ENCODE measurements around the gene CXCL8.
"Not testable (repeated sequence)": the region's sequence is repeated elsewhere in the genome, so short reads cannot be mapped to it uniquely, and the experiment has no call there.

The CXCL8 gene

DNA sequence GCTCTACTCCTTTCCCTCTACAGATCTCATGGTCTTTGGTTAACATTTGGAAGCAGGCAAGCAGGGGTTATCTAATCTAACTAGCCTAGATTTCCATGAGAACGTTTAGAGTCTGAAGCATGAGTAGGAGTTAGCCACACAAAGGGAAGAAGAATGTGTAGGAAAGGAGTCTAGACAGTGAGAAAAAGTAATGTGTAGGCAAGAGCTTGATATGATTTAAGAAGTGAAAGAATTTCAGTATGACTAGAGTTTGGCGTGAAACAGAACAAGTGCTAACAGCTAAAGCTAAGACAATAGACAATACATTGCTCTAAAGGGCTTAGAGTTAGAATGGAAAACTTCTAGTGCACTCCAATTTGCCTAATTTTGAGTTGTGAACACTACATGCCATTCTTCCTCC is 10.8 kb downstream of the CXCL8 start:
- no peak for DNase-seq

DNA sequence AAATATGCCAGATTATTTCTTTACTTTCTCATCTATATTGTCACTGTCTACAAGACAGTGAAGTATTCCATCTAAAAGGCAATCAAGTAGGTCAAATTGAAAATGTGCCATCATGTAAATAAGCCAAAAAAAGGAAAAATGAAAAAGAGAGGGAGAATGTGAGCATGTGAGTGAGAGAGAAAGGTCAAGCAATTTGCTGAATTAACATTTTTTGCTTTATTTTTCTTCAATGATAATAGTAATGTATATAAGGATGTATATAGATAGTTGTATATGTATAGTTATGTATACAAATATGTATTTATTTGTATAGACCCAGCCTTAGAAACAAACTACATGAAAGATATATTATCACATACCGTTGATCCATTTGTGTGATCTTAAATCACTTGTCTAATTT is 11.5 kb downstream of the CXCL8 start:
- DNase-seq = no peak

DNA sequence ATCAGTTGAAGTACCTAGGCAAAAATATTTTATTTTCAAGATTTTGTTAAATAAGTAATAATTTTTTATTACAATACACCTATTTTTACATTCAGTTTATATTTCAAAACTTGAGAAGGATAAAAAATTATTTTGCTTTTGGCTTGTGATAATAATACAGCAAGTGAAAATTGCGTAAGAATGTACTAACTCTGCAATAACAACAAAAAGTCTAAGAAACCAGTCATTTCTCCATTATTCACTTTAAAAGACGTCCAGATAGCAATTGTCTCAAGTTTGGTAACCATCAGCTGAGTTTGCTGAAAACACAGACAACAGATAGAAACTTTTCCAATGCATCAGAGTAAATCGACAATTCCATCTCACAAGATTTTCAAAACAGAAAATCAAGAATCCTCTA is 12.1 kb downstream of the CXCL8 start:
- no peak for DNase-seq

DNA sequence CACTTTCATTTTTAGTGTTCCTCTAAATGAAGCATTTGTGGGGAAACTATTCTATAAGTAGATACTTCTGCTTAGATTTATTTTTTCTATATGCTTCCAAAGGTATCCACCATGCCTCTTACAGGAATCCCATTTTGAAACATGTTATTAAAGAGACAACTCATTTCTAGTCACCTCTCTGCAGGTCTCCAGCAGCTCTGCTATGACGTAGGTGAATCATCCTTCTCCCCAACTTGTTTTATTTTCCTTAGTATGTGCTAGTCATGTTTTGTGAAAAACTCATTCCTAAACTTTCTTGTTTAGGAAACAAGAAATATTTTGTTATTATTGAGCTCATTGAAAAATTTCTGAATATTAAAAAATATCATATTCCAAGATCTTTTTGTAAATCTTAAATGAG is 12.8 kb downstream of the CXCL8 start:
- no peak for DNase-seq

DNA sequence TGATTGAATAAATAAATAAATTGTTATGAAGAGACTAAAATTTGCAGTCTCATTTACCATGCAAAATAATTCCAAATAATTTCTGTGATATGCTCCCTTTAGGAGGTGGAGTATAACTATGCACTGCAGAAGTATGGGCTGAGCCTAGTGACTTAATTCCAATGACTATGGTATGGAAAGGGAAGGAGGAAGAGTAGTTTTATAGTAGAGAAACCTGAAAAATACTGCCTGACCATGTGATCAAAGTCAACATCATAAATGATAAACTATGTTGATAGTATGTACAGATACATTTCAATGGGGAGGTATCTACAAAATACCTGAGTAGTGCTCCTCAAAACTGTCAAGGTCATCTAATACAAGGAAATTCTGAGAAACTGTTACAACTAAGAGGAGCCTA is 14.6 kb downstream of the CXCL8 start:
- no peak for DNase-seq

DNA sequence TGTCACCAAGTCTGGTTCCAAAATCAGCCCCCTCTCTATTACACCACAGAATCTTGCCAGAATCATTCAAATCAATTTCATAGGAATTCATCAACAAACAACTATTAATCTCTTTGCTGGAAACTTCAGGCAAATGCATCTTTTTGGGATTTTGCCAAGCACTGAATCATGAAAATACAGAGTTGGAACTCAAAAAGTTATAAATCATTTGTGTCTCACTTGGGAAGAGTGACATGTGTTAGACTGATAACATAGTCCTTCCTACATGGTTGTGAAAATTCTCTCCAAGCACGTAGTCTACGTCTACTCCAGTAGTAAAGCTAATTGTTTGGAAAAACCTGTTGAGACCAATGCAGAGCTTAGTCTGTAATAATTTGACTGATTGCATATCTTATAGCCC is 19.0 kb downstream of the CXCL8 start:
- DNase-seq = no peak

DNA sequence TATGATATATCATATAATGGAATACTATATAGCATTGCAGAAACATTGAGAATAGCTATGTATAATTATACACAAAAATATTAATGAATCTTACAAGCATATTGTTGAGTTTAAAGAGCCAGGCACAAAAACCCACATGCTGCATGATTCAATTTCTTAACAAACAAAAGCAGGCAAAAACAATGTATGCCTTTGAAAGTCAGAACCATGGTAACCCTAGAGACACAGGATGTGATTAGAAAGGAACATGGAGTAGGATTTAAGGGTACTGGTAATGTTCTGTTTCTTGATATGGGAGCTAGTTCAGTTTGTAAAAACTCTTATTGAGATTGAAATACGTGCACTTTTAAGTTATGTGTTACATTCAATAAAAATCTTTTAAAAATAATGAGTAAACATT is 21.5 kb downstream of the CXCL8 start:
- DNase-seq = peak; percentile 44

DNA sequence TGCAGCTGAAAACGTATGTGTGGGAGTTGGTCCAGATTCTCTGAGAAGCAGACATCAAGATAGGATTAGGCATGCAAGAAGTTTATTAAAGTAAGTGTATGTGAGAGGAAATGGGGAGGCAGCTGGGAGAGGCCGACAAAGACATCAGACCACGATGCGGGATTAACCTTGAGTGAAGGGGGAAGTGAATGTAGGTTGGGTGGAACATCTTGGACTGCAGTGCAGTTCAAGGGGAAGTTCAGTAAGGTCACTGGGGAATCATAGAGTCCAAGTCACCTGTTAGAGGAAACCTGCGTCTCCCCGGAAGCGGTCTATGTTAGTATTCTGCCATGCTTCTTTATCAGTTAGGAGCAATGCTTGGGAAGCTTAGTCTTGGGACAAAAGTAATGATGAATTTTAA is 22.0 kb downstream of the CXCL8 start:
- DNase-seq = no peak

DNA sequence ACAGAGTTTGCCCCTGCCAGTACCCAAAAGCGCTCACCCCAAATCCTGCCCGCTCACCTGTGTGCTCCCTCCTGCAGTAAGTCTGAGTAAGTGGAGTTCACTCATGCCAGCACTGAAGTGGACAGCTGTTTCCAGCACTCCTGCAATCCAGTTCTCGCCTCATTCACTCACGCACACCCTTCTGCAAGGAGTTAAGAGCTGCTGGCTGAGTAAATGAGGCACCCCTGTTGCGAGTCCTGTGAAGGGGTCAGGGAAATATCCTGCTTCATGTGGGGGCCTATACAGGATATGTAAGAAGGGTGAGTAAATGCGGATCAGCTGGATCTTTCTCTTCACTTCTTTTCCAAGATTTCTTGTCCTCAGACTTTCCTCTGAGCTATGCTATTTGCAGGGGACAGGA is 23.5 kb downstream of the CXCL8 start:
- DNase-seq = no peak

DNA sequence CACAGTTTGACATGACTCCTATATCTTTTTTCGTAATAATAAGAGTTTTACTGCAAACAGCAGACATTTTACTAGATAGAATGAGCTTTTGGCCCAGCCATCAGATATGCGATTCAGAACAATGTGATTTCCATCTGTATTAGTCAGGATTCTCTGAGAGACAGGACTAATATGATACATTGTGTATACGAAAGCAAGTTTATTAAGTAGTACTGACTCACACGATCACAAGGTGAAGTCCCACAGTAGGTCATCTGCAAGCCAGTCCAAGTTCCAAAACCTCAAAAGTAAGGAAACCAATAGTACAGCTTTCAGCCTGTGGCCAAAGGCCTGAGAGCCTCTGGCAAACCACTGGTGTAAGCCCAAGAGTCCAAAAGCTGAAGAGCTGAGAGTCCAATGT is 24.1 kb downstream of the CXCL8 start:
- DNase-seq = no peak

DNA sequence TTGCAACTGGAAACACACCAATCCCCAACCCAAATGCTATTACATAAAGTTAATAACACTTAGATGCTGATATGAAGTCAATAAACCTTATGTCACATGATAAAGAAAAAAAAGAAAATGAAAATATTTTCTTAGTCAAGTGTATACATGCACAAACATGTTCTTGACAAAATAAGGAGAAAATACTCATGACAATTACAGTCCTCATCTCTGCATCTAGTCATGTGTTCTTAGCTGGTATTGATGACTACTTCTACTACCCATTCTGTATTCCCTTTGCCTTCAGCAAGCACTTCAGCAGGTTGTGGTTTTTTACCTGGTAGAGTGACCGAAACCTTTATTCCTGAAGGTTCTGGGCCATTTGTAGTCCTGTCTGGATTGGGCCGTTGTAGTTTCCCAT is 24.9 kb downstream of the CXCL8 start:
- DNase-seq = no peak

DNA sequence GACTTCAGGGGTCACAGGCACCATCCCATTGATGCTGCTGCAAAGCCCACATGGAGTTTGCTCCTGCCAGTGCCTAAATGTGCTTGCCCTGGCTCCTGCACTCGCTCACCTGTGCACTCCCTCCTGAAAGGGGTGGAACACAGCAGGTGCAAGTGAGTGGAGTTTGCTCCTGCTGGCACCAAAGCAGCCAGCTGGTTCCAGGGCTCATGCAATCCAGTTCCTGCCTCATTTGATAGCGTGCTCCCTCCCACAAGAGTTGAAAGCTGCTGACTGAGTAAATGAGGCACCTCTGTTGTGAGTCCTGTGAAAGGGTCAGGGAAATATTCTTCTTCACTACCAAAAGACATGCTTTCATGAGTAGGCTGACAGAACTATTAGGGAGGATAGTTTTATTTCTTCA is 30.5 kb downstream of the CXCL8 start:
- DNase-seq = peak; percentile 86

DNA sequence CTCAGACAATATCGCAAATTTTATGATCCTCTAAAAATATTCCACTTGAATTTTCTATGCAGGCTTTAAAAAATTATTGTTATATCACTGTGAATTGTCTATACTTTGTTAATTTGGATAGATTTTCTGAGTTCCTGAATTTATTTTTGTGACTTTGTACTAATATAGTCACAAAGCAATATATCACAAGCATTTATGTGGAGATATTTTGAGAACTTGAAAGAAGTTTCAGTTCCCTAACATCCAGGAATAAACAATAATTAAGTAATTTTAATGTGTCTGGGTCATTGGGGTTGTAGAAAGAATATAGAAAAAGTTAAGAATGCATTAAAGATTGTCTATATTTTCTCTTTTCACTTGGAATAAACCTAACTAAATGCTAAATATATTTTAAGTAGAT is 32.0 kb downstream of the CXCL8 start:
- DNase-seq = no peak

DNA sequence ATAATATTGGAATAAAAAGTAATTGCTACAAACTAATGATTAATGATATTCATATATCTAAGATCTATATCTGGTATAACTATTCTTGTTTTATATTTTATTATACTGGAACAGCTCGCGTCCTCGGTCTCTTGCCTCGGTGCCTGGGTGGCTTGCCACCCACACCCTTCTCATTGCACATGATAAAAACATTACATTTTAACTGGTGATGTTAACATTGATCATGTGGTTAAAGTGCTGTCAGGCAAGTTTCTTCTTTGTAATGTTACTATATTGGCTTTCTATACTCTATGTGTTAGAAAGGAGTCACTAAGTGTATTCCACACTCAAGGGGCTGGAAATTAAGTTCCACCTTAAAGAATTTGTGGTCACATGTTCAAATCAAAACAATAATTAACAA is 34.0 kb downstream of the CXCL8 start:
- not testable (repeated sequence) for DNase-seq

DNA sequence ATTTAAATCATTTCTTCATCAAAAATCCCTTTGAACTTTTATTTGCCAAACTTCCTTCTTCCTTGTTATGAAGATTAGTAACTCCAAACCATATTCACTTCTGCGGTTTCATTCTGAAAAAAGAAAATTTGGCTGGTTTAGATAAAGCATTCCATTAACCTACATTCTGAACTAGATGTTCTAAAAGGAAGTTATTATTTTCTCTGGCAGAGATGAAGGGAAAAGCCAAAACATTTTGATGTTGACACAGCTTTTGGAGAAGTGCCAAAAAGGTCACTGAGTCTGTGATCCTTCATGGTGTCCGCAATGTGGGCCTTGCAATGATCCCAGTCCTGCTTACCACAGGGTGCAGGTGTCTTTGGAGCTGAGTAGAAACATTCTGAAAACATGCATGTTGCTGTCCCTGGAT is 36.0 kb downstream of the CXCL8 start:
- DNase-seq = peak; percentile 79

DNA sequence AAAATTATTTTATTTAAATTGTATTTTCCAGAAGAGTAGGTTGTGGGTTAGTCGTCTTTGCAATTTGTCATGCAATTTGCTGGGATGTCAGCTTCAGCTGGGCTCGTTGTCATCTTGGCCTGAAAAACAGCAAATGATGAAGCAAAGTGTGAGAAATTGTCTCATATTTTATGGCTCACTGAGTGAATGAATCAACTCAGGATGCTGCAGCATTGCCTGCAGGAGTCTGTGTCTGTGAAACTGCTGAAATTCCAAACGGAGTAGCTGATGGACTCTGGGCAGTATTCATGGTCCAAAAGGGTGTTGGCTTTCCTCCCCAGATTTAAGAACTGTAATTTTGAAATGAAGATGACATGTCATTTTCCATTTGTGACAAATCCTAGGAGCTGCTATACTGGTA is 37.2 kb downstream of the CXCL8 start:
- no peak for DNase-seq

DNA sequence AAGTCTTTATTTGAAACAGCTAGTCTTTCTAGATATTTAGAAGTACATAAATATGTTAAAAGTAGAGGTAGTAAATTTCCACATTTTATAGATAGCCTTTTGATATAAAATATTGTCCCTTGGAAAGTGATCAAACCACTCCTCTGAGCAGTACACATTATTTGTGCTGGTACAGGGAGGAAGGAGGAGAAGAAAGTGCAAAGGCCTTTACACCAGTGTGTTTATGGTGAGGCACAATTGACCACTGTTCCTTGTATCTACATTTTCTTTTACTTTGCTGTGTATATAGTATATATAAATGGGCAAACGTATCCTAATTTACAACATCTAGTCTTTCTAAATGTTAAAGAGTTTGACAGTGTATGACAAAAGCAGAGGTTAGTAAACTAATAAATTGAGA is 39.9 kb downstream of the CXCL8 start:
- DNase-seq = no peak

DNA sequence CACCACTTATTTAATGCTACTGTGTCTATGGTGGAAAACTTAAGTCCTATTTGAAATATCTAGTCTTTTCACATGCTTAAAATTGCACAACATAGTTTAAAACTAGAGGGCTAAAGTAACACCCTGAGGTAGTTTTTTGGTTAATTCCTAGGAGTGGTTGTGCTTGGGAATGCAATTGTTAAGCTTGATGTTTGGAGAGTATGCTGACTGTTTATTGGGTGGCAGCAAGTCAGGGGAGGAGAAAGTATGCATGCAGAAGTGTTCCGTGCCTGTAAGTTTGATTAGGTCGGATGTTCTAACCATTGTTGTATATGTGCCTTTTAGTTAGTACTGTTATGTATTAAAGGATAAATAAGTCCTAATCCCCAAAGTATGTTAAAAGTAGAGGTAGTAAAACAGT is 40.5 kb downstream of the CXCL8 start:
- no peak for DNase-seq

DNA sequence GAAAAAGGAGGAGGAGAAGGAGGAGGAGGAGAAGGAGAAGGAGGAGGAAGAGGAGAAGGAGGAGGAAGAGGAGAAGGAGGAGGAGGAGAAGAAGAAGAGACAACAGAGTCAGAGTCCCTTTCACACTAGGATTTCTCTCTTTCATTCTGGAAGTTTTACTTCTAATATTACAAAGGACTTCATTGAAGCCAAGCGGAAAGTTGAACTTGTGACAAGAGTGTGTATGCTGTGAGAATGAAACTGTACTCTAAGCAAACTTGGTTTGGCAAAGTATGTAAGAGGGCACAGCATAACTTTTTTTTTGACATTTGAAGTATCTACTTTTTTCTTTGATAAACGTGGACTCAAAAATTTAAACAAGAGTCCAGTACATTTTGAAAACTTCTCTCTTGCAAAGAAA is 48.0 kb downstream of the CXCL8 start:
- no peak for DNase-seq
